ENCODE results near the gene SPAG9.

The SPAG9 gene

DNA sequence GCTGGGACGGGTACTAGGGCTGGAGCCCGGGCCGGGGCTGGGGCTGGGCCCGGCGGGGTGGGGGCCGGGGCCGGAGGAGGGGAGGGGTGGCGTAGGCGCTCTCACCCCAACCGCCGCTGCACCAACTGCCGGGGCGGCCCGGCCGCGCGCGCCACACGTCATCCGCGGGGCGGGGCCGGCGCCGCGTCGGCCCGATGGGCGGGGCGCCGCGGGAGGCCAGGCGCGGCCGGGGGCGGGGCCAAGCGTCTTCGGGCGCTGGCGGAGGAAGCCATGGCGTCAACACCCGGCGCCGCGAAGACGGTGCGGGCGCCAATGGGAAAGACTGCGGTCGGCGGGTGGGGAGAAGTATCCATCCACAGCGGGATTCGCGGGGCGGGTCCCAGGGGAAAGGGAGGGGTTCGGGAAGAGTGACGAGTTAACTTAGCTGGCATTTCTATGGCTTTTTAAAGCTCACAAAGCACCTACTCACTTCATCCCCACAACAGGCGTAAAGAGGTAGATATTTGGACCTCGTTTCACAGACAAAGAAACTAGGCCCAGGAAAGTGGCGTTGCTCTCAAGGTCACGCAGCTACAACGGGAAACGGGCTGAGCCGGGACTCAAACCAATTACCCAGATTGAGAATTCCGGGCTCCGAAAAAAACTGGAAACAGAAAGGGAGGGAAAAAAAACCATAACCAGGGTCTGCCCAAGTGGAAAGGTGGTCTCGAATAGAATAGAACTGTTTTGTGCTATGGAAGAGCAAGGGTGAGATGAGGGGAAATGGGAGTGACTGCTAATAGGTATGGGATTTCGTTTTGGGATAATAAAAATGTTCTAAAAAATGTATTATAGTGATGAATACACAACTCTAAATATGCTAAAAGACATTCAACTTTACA is at the start of gene SPAG9:
TSS of gene SPAG9 (minus strand) at position 130 of the 881 bp plus-strand sequence. CDS start 212 bp downstream, outside the sequence.
- DNase-seq = peak; percentile 92

DNA sequence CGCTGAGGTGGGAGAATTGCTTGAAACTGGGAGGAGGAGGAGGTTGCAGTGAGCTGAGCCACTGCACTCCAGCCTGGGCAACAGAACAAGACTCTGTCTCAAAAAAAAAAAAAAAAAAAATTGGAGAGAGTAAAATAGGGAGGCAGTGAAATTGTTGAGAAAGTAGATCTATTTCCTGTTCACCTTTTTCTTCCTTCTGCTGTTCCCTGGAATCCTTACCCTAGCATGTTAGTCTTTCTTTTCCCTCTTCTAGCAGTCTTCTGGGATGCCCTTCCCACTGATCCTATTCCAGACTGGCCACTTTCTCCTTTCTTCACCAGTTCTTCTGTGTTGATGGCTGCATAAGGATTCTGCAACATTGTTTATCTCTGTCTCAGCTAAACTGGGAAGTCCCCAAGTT is 48.7 kb upstream of the SPAG9 start:
- DNase-seq = no peak

DNA sequence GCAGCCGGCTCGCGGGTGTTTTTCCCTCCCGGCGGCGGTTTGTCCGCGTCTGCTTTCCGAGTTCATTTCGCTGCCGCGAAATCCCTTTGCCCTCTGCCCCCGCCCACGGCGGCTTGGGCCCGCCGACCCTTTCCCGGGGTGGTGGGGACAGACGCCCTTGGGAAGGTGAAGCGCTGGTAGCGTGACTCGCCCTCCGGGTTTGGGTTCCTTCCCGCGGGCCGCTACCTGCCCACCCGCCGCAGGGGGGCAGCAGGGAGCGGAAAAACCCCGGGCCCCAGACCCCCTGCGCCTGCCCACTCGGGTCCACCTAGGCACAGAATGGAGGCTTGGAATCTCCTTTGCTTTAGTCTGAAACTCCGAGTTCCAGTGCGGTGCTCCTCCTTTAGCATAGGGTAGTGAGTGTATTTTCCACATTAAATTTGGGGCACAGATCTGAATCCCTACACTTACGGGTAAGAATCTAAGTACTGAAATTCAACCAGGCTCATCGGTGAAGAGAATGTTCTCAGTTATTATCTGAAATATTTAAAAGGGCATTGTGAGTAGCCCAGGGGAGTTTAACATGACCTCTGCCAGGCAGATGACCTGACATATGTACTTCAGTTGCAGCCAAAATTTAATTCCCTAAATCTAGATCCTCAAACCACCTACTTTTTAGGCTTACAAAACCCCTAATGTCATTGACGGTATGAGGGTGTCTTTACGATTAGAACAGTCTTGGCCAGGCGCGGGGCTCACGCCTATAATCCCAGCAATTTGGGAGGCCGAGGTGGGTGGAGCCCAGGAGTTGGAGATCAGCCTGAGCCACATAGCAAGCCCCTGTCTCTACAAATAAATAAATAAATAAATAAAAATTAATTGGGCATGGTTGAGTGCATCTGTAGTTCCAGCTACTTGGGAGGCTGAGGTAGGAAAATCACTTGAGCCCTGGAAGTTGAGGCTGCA is 46.6 kb upstream of the SPAG9 start:
- DNase-seq = peak; percentile 73

GRCh38 chr17:51166198-51166986 is 45.7 kb upstream of the SPAG9 start, which contains the start of gene NME2:
Gene NME2, plus strand, starts transcription at chr17:51166411. Its CDS starts 420 bp downstream, at chr17:51166831.
- DNase-seq = peak; percentile 80

GRCh38 chr17:51165680-51166197 is 45.1 kb upstream of the SPAG9 start:
- no peak for DNase-seq

DNA sequence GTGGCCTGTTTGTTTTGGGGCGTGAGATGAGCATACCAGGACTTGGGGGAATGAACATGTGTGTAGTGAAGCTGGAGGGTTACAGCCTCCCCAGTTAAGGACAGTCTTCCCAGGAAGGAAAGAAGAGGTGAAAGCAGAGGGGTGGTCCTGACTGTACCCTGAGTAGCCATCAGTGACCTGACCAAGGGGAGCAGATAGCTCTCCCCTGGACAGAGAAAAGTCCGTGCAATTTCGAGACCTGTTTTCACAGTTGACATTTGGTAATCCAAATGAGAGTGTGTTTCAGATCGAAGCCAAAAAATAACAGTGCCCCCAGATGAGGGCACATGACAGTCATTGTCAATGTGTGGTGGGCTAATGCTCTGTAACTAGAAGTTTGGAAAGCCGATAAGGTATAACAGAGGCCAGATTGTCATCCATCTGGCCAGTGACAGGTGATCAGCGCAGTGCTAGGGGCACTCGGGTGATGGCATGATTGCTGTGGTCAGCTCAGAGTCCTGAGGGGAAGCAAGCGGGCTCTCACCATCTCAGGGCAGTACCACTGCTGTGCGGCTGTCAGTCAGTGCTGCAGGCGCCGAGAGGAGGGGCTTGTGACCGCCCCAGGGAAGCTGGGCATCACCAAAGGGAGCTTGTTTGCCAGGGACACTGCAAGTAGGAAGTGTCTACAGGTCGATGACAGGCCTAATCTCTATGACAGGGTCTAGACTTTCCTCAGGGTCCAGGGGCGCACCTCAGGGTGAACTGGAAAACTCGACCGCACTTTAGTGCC is 44.4 kb upstream of the SPAG9 start:
- DNase-seq = no peak

DNA sequence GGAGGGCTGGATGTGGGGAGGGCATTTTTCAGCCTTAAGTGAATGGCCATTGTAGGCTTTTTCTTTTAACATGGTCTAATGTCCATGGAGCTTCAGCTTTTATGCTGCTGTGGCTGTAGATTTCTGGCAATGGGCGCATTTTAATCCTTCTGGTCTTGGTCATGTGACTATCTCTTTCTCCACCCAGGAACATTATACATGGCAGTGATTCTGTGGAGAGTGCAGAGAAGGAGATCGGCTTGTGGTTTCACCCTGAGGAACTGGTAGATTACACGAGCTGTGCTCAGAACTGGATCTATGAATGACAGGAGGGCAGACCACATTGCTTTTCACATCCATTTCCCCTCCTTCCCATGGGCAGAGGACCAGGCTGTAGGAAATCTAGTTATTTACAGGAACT is 40.9 kb upstream of the SPAG9 start:
- no peak for DNase-seq

- no peak for DNase-seq
Observed at GRCh38 chr17:51159604-51160003, 38.9 kb upstream of the SPAG9 start.

GRCh38 chr17:51155416-51155815 is 34.7 kb upstream of the SPAG9 start:
- DNase-seq = no peak

DNA sequence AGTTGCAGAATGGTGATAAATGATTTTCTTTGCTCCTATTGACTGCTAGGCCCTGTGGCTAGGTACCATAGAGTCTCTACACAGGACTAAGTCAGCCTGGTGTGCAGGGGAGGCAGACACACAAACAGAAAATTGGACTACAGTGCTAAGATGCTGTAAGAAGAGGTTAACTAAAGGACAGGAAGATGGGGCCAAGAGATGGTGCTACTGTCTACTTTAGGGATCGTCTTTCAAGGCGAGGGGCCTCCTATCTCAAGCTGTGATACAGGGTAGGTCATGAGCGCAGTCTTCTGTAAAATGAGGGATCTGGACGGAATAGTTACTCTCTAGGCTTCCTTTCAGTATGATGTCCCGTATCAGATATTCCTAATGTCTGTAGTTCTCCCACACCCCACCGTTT is 33.5 kb upstream of the SPAG9 start:
- no peak for DNase-seq

DNA sequence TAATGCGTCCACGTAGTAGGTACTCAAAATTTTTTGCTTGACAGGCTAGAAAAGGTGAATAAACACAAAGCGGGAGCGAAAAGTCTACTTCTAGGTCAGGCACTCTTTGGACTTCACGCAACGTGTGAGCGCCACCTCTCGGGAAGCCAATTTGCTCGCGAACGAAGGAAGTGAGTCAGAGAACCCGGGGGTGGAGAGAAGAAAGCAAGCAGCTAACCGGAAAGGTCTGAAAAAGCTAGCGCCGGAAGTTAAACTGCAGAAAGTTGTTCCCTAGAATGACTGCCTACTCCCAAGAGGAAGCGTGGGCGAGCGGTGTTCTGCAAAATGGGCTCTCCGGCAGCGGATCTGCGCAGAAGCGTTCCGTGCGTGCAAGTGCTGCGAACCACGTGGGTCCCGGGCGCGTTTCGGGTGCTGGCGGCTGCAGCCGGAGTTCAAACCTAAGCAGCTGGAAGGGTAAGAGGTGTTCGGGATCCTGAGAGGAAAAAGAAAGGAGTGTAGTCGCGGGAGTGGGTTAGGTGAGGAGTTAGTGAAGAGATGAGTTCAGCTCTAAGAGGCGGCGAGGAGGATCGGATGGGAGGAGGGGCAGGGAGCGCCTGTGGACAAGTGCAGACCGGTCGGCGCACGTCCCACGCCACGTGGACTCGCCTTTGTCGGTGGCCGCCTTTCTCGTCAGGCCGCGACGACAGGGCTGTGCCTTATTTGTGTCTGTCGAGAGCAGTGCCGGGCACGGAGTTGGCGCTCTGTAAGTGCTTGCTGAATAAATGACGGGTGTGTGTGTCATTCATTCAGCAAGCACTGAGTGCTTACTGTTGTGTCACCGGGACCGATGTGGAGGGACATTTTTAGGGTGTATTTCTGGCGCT is 32.8 kb upstream of the SPAG9 start, which contains the start of gene NME1:
TSS of gene NME1 (plus strand) at position 350 of the 863 bp plus-strand sequence. CDS start 2,096 bp downstream, outside the sequence.
- DNase-seq = peak; percentile 98

DNA sequence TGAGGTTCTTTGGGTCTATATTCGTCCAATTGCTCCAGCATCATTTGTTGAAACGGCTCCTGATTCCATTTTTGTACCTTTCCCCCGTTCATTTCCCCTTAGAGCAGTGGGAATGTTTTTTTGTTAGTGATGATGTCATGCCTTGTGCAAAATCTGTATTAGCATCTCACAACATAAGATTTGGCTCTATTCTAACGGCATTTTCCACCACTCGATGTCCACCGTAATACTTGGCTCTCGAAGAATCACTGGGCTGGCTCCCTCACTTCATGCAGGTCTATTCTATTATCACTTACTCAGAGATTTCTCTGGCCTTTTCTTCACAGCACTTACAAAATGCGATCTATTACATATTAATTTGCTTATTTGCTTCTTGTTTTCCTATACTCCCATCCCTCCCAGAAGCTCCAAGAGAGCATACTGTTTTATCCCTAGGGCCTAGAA is 32.1 kb upstream of the SPAG9 start:
- DNase-seq = no peak

GRCh38 chr17:51150932-51151331 is 30.3 kb upstream of the SPAG9 start:
- no peak for DNase-seq

DNA sequence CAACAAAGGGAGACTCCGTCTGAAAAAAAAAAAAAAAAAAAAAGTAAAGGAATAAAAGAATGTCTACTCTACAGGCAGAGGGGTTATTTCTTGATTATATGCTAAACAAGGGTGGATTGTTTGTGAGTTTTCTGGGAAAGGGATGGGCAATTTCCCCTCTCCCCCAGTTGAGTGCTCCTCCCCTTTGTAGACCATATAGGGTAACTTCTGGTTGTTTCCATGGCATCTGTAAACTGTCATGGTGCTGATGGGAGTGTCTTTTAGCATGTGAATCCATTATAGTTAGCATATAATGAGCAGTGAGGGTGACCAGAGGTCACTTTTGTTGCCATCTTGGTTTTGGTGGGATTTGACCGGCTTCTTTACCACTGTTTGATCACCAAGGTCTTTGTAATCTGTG is 28.5 kb upstream of the SPAG9 start:
- no peak for DNase-seq

- no peak for DNase-seq
Observed at GRCh38 chr17:51147650-51148049, 27.0 kb upstream of the SPAG9 start.

DNA sequence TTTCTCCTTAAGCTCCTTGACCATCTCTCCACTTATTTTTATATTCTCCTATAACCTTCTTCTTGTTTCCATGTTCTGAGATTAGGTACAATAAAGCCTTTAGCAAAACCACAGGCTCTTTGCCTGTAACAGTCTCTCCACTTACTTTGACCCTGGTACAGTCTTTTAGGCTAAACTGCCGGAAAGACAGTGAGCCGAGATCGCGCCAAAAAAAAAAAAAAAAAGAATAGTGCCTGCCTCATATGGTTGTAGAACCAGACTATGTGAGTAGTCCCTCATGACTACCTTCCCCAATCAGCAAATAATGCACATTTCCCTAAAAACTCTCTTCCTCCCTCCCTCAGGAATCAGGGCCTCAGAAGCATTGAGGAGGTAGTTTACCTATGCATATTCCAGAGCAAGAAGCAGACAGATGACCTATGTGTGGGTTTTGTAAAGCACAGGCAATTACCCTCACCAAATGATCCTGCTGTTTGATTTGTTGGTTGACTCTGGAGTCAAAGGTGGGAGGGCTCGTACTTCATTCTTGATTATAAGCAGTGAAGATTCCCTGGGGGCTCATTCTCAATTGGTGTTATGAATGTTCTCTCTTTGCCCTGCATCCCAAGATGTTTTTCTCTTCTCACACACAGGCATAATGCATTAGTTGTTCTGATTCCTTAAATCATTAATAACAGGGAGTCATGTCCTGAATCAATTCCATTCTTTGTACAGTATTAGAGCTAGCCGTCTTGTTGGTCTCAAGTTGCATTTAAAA is 23.8 kb upstream of the SPAG9 start:
- no peak for DNase-seq

DNA sequence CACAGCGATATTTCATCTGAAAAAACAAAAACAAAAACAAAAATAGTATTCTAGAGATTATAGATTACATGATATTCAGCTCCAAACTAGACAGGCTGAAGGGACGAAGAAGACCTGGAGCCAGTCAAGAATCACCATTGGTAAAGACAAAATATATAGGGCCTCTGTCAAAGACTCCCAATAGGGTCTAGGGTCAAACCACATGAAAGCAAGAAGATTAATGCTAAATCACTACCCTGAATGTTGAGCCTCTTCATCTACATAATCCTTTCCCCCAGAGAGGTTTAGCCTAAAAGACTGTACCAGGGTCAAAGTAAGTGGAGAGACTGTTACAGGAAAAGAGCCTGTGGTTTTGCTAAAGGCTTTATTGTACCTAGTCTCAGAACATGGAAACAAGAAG is 21.9 kb upstream of the SPAG9 start:
- DNase-seq = no peak

DNA sequence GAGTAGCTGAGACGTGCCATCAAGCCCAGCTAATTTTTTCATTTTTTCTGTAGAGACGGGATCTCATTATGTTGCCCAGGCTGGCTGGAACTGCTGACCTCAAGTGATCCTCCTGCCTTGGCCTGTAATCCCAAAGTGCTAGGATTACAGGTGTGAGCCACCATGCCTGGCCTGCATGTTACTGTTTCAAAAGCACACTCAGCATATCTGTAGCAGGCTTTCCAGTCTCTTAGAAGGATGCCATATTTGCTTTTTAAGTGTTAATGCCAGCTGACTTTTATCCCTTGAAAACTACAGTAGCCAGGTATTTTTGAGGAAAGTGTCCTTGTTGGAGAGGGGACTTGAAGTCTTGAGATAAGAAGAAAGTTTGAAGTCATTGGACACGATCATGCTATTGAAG is 15.3 kb upstream of the SPAG9 start:
- DNase-seq = no peak

DNA sequence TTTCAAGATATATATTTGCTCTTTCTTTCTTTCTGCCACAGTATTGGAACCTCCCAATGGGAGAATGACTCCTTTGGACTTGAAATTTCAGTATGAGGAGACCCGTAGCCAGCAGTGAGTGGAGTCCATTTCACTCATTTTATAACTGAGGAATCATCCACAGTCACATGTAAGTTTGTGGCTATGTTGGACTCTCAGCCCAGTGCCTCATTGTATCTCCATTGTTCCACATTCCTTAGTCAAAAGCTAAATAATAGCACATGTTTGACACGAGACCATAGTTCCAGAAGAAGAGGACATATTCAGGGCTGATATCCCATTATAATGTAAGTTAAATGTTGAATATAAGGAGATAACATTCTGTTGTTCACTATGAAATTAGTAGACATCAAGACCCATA is 12.7 kb upstream of the SPAG9 start:
- DNase-seq = no peak

- DNase-seq = no peak
Observed at GRCh38 chr17:51132964-51133319, 12.3 kb upstream of the SPAG9 start.
